ENCODE data around the gene HIRA.

The HIRA gene

GRCh38 chr22:19460036-19460435, 28.5 kb upstream of the HIRA start:
- TF ChIP-seq TAF1 (IDR thresholded peaks at IDR 0.05; ENCODE audit: borderline replicate concordance, low read depth, low read length) = no peak
- TF ChIP-seq POLR2A (IDR thresholded peaks at IDR 0.05; ENCODE audit: low read depth, low read length) = no peak
- TF ChIP-seq POLR2AphosphoS5 (IDR thresholded peaks at IDR 0.05; ENCODE audit: low read depth, low read length) = no peak
- FAIRE-seq = no peak
- no peak for DNase-seq (ENCODE audit: insufficient read length)

- DNase-seq (ENCODE audit: insufficient read length) (no peak), FAIRE-seq (no peak)
- TF ChIP-seq POLR2A (IDR thresholded peaks at IDR 0.05; ENCODE audit: low read depth, low read length) = no peak
- TF ChIP-seq TAF1 (IDR thresholded peaks at IDR 0.05; ENCODE audit: borderline replicate concordance, low read depth, low read length) = no peak
- TF ChIP-seq POLR2AphosphoS5 (IDR thresholded peaks at IDR 0.05; ENCODE audit: low read depth, low read length) = no peak
Measured at GRCh38 chr22:19457828-19458428, 26.4 kb upstream of the HIRA start.

- DNase-seq (ENCODE audit: insufficient read length) (no peak), FAIRE-seq (no peak)
- no peak for TF ChIP-seq TAF1 (IDR thresholded peaks at IDR 0.05; ENCODE audit: borderline replicate concordance, low read depth, low read length)
- TF ChIP-seq POLR2AphosphoS5 (IDR thresholded peaks at IDR 0.05; ENCODE audit: low read depth, low read length) = no peak
- TF ChIP-seq POLR2A (IDR thresholded peaks at IDR 0.05; ENCODE audit: low read depth, low read length) = no peak
Measured at GRCh38 chr22:19456541-19456940, 25.0 kb upstream of the HIRA start.

GRCh38 chr22:19455585-19456370, 24.2 kb upstream of the HIRA start:
- FAIRE-seq (no peak), DNase-seq (ENCODE audit: insufficient read length) (no peak)
- TF ChIP-seq POLR2AphosphoS5 (IDR thresholded peaks at IDR 0.05; ENCODE audit: low read depth, low read length) (no peak), TAF1 (IDR thresholded peaks at IDR 0.05; ENCODE audit: borderline replicate concordance, low read depth, low read length) (no peak)

GRCh38 chr22:19455033-19455432, 23.5 kb upstream of the HIRA start:
- no peak for FAIRE-seq
- DNase-seq (ENCODE audit: insufficient read length) = no peak
- no peak for TF ChIP-seq POLR2A (IDR thresholded peaks at IDR 0.05; ENCODE audit: low read depth, low read length)
- no peak for TF ChIP-seq POLR2AphosphoS5 (IDR thresholded peaks at IDR 0.05; ENCODE audit: low read depth, low read length)
- TF ChIP-seq TAF1 (IDR thresholded peaks at IDR 0.05; ENCODE audit: borderline replicate concordance, low read depth, low read length) = no peak

- no peak for FAIRE-seq
- TF ChIP-seq POLR2A (IDR thresholded peaks at IDR 0.05; ENCODE audit: low read depth, low read length) = no peak
- no peak for TF ChIP-seq POLR2AphosphoS5 (IDR thresholded peaks at IDR 0.05; ENCODE audit: low read depth, low read length)
- DNase-seq (ENCODE audit: insufficient read length) = no peak
Measured at GRCh38 chr22:19454156-19454555, 22.6 kb upstream of the HIRA start.

- no peak for DNase-seq (ENCODE audit: insufficient read length)
- FAIRE-seq = no peak
- TF ChIP-seq POLR2A (IDR thresholded peaks at IDR 0.05; ENCODE audit: low read depth, low read length) (no peak), POLR2AphosphoS5 (IDR thresholded peaks at IDR 0.05; ENCODE audit: low read depth, low read length) (no peak), TAF1 (IDR thresholded peaks at IDR 0.05; ENCODE audit: borderline replicate concordance, low read depth, low read length) (no peak)
Measured at GRCh38 chr22:19453718-19454117, 22.2 kb upstream of the HIRA start.

GRCh38 chr22:19451570-19451969, 20.0 kb upstream of the HIRA start:
- FAIRE-seq = no peak

GRCh38 chr22:19450363-19451175, 19.0 kb upstream of the HIRA start:
- TF ChIP-seq POLR2A (IDR thresholded peaks at IDR 0.05; ENCODE audit: low read depth, low read length) (no peak), TAF1 (IDR thresholded peaks at IDR 0.05; ENCODE audit: borderline replicate concordance, low read depth, low read length) (no peak), POLR2AphosphoS5 (IDR thresholded peaks at IDR 0.05; ENCODE audit: low read depth, low read length) (no peak)
- DNase-seq (ENCODE audit: insufficient read length) = no peak
- FAIRE-seq = no peak

More at GRCh38 chr22:19451570-19451969, 20.0 kb upstream of the HIRA start:
- DNase-seq (ENCODE audit: insufficient read length) = no peak
- no peak for TF ChIP-seq POLR2A (IDR thresholded peaks at IDR 0.05; ENCODE audit: low read depth, low read length)

GRCh38 chr22:19449422-19449767, 17.9 kb upstream of the HIRA start:
- no peak for FAIRE-seq
- no peak for TF ChIP-seq POLR2A (IDR thresholded peaks at IDR 0.05; ENCODE audit: low read depth, low read length)
- no peak for TF ChIP-seq TAF1 (IDR thresholded peaks at IDR 0.05; ENCODE audit: borderline replicate concordance, low read depth, low read length)
- TF ChIP-seq POLR2AphosphoS5 (IDR thresholded peaks at IDR 0.05; ENCODE audit: low read depth, low read length) = no peak
- no peak for DNase-seq (ENCODE audit: insufficient read length)

GRCh38 chr22:19448739-19449421, 17.3 kb upstream of the HIRA start:
- DNase-seq (ENCODE audit: insufficient read length) (no peak), FAIRE-seq (peak; percentile 73)
- 0 out of 2 replicates have a peak, but pooled peaks have one; percentile 15 for TF ChIP-seq POLR2A (IDR thresholded peaks at IDR 0.05; ENCODE audit: low read depth, low read length)
- no peak for TF ChIP-seq TAF1 (IDR thresholded peaks at IDR 0.05; ENCODE audit: borderline replicate concordance, low read depth, low read length)
